ENCODE data around the gene RAB11FIP3. TPM values are rescaled to one million over a fixed set of nuclear protein-coding genes. Genes with fewer than 3 reads are reported as not detected.
A peak's percentile ranks its signal among the peaks of the same experiment; 100 is the strongest.

Gene RAB11FIP3
- total RNA-seq, 1 experiment from 2014 or later = 35.8 TPM

DNA sequence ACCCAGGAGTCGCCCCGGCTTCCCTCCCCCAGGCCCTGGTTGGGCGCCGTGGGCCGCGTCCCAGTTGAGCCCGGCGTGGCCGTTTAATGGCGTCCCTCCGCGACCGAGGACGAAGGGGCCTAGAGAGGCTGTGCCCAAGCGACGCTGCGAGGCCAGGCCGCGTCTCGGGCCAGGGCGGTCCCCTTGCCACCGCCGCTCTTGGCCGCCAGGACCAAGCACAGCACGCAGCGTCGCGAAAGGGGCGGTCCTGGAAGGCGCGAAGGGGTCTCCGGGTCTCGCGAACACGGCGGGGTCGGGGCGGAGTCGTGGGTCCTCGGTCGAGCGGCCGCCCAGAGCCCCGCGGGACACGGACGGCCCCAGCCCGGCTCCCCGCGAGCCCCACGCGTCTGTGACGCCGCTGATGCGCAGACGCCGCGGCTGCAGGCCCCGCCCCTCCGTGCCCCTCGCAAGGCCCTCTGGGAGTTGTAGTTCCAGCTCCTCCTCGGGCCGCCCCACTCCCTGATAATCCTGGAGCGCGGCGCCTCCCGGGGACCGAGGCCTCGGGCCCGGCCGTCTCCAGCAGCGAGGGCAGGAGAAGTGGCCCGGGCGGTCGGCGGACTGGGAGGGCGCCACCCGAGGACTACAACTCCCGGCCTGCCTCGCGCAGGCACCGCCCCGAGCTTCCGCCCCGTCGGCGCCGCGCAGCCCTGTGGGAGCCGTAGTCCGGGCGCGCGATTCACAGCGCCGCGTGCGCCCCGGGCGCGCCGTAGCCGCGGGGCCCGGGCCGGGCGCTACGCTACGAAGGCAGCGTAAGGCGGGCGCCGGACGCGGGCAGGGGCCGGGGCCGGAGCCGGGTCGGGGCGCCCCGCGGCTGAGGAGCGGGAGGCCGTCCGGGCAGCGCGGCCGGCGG is 101.8 kb downstream of the RAB11FIP3 start, which contains the start of gene CAPN15:
CAPN15 (plus strand) TSS at position 698 of the 889 bp plus-strand sequence. CDS start 19,127 bp downstream, outside the sequence.
- Mint-ChIP-seq H3K36me3 (ENCODE audit: insufficient read depth, unreplicated experiment) (peaks cover 32% of the 10 kb centered on the region), H3K4me1 (ENCODE audit: low read depth, unreplicated experiment) (no peaks in the 10 kb centered on the region), H3K9me3 (ENCODE audit: unreplicated experiment) (no peaks in the 10 kb centered on the region), H3K27ac (ENCODE audit: unreplicated experiment) (peak within 1 kb of the TSS; percentile 70), H3K27me3 (ENCODE audit: insufficient read depth, unreplicated experiment) (no peaks in the 10 kb centered on the region), H3K4me3 (ENCODE audit: unreplicated experiment) (peak within 1 kb of the TSS; percentile 73)
- peaks cover 9% of the 10 kb centered on the region for H3K4me1 ChIP-seq
- ChIA-PET POLR2A (interaction anchor here (0.6 to 1.8 kb wide), 5 partner anchors 17 to 455 kb away, joined by 3 to 5 read pairs (median 3); partner anchors contain the start of genes DECR2 and RHBDF1), CTCF (interaction anchor here (0.7 to 1.9 kb wide), 5 partner anchors 10 to 109 kb away, joined by 3 to 6 read pairs (median 5); partner anchors contain the start of genes METTL26 and RAB11FIP3)
- no peaks in the 10 kb centered on the region for H3K27me3 ChIP-seq (replicated peaks; ENCODE audit: control insufficient read depth, insufficient read depth, low read length)
- H3K36me3 ChIP-seq (ENCODE audit: control insufficient read depth, insufficient read depth, low read length) = 0 out of 2 replicates have a peak, but pooled peaks cover 1% of the 10 kb centered on the region
- no peaks in the 10 kb centered on the region for H3K9me3 ChIP-seq
- DNase-seq = peak; percentile 89 to 92
- intact Hi-C loops (cut with micrococcal nuclease; ENCODE audit: unreplicated experiment) = loop anchor here (5.0 kb wide), 1 partner anchor 60 kb away; no protein-coding TSS in a partner anchor
- no TSS peak for BruUV-seq (replicated peaks)
- peak within 1 kb of the TSS; percentile 76 for H3K4me3 ChIP-seq (ENCODE audit: low read depth, low read length)
- TF ChIP-seq CTCF (IDR thresholded peaks at IDR 0.05; ENCODE audit: insufficient read depth in 1 of 2, low read depth in 1 of 2, low read length in 1 of 2, severe bottlenecking in 1 of 2, unreplicated experiment in 1 of 2) = peak in 1 of 2 experiments; percentile 23

DNA sequence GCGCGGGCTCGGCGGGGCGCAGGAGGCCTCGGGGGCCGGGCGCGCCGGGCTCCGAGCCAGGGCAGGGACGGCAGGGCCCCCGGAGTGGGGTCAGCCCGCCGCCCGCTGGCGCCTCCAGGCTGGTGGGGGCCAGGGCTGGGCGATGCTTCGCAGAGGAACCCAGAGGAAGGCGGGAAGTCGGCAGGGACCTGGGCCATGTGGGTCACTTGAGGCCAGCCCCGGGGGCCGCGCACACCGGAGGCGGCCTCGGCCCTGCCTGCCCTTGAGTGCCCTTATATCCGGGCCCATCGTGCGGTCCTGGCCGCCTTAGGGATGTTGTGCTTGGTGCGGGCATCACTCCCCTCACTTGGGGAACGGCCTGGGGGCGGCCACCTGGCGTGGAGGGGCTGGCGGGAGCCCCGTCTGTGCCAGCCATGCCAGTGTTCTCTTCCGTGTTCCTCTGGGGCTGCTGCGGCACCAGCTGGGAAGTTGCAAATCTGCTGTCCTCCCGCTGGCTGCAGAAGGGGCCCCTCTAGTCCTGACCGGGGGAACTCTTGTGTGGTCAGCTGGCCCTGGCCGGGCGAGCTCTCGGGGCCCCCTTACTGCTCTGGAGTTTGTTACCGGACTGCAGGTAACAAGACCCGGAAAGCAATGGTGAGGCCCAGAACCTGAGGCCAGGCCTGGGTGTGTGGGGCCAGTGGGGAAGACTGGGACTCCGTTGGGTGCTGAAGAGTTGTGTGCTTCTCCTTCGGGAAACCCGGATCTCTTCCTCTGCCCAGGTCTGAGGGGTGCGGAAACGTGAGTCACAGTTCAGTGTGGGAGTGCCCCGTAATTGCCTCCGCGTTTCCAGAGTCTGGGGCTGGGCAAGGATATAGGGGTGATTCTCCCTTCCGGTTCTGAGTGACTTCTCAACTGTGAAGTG is 102.9 kb downstream of the RAB11FIP3 start:
- peak in 1 of 2 experiments; percentile 47 for DNase-seq
- intact Hi-C loops (cut with micrococcal nuclease; ENCODE audit: unreplicated experiment) = loop anchor here (5.0 kb wide), 1 partner anchor 59 kb away; no protein-coding TSS in a partner anchor
- Mint-ChIP-seq H3K4me1 (ENCODE audit: low read depth, unreplicated experiment) (no peaks in the 10 kb centered on the region), H3K4me3 (ENCODE audit: unreplicated experiment) (peak overlapping the region; percentile 73), H3K27ac (ENCODE audit: unreplicated experiment) (no peak overlapping the region), H3K36me3 (ENCODE audit: insufficient read depth, unreplicated experiment) (peaks cover 25% of the 10 kb centered on the region), H3K27me3 (ENCODE audit: insufficient read depth, unreplicated experiment) (no peaks in the 10 kb centered on the region), H3K9me3 (ENCODE audit: unreplicated experiment) (no peaks in the 10 kb centered on the region)
- CTCF ChIA-PET = interaction anchor here (1.4 to 1.9 kb wide), 2 partner anchors 103 to 108 kb away, joined by 5 to 6 read pairs; partner anchors contain the start of genes METTL26 and RAB11FIP3
- Histone ChIP-seq H3K27me3 (replicated peaks; ENCODE audit: control insufficient read depth, insufficient read depth, low read length) (no peaks in the 10 kb centered on the region), H3K4me1 (peaks cover 15% of the 10 kb centered on the region), H3K9me3 (no peaks in the 10 kb centered on the region), H3K4me3 (ENCODE audit: low read depth, low read length) (peak overlapping the region; percentile 76), H3K36me3 (ENCODE audit: control insufficient read depth, insufficient read depth, low read length) (0 out of 2 replicates have a peak, but pooled peaks cover 1% of the 10 kb centered on the region)
- no peak for TF ChIP-seq CTCF (IDR thresholded peaks at IDR 0.05; ENCODE audit: insufficient read depth in 1 of 2, low read depth in 1 of 2, low read length in 1 of 2, severe bottlenecking in 1 of 2, unreplicated experiment in 1 of 2)
- BruUV-seq (replicated peaks) = TSS peak; percentile 26
- POLR2A ChIA-PET = no interaction called here

Data from Caco-2 (cell line).